HG02970 (cell line): ENCODE results near the gene JCHAIN.
"Not testable (repeated sequence)": the region's sequence is repeated elsewhere in the genome, so short reads cannot be mapped to it uniquely, and the experiment has no call there.

Source experiments
- ATAC-seq: cut with Tn5 transposase; IDR thresholded peaks from one replicate; pipeline ENCODE4 v1.9.1; 2021; ENCODE audit warnings: mild to moderate bottlenecking, moderate library complexity, moderate number of reproducible peaks; ENCODE audit not compliant: unreplicated experiment, low FRiP score

Gene JCHAIN

GRCh38 chr4:70651864-70652506 lies 14.3 kb downstream of the JCHAIN start:
- no peak for ATAC-seq

- not testable (repeated sequence) for ATAC-seq
These were observed 15.6 kb downstream of the JCHAIN start for GRCh38 chr4:70650741-70651140.

GRCh38 chr4:70640192-70640591 lies 26.1 kb downstream of the JCHAIN start:
- no peak for ATAC-seq

GRCh38 chr4:70637239-70637913 lies 28.9 kb downstream of the JCHAIN start:
- ATAC-seq: no peak

- no peak for ATAC-seq
These were observed 31.8 kb downstream of the JCHAIN start for GRCh38 chr4:70634482-70634881.

GRCh38 chr4:70632028-70632427 lies 34.3 kb downstream of the JCHAIN start:
- ATAC-seq: no peak

GRCh38 chr4:70630162-70630561 lies 36.1 kb downstream of the JCHAIN start:
- ATAC-seq: no peak

- ATAC-seq: no peak
These were observed 36.7 kb downstream of the JCHAIN start for GRCh38 chr4:70629469-70630090.

- no peak for ATAC-seq
These were observed 37.9 kb downstream of the JCHAIN start, which contains the start of gene ENAM for GRCh38 chr4:70628444-70628843. ENAM (plus strand) TSS chr4:70628744; CDS start chr4:70629501, 757 bp downstream.

GRCh38 chr4:70627620-70628019 lies 38.7 kb downstream of the JCHAIN start:
- ATAC-seq: no peak

GRCh38 chr4:70624226-70624793 lies 42.0 kb downstream of the JCHAIN start:
- no peak for ATAC-seq

- no peak for ATAC-seq
These were observed 43.0 kb downstream of the JCHAIN start for GRCh38 chr4:70623323-70623722.

- no peak for ATAC-seq
These were observed 46.5 kb downstream of the JCHAIN start for GRCh38 chr4:70619778-70620177.

GRCh38 chr4:70619288-70619687 lies 47.0 kb downstream of the JCHAIN start:
- no peak for ATAC-seq

GRCh38 chr4:70614184-70614555 lies 52.1 kb downstream of the JCHAIN start:
- no peak for ATAC-seq

- no peak for ATAC-seq
These were observed 52.8 kb downstream of the JCHAIN start for GRCh38 chr4:70613306-70614183.

GRCh38 chr4:70608324-70608723 lies 58.0 kb downstream of the JCHAIN start:
- no peak for ATAC-seq

- ATAC-seq: no peak
These were observed 58.9 kb downstream of the JCHAIN start for GRCh38 chr4:70607334-70607853.

GRCh38 chr4:70606459-70606858 lies 59.8 kb downstream of the JCHAIN start:
- no peak for ATAC-seq
